Measurements from ENCODE around the gene SPATA24. TPM values are rescaled to one million over a fixed set of nuclear protein-coding genes. Genes with fewer than 3 reads are reported as not detected.

SPATA24 gene
- total and polyA plus RNA-seq, 2 of the 8 experiments (the other 6 are each of a cell fraction or from before 2014, with no cell fraction given), result 5.8 to 9.4 TPM

DNA sequence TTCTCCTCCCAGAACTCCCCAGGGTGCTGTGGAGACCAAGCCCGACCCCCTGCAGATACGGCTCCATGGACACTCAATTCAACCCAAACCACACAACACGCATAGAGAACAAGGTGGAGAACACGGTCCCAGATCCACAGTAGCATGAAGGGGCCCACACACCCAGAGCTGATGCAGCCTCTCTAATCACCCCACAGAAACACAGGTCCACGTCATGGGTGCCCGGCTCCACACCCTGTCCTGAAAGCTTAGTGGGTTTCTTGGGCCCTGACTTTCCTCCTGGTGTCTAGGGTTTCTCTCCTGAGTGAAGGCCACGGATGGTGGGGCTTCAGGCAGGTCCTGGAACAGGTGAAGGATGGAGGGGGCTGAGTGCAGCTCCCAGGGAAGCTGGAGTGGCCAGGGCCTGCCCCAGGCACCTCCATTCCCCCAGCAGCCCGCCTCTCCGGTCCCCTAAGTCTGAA is 19.3 kb downstream of the SPATA24 start (continued):
- TF ChIP-seq, protein P1, sequence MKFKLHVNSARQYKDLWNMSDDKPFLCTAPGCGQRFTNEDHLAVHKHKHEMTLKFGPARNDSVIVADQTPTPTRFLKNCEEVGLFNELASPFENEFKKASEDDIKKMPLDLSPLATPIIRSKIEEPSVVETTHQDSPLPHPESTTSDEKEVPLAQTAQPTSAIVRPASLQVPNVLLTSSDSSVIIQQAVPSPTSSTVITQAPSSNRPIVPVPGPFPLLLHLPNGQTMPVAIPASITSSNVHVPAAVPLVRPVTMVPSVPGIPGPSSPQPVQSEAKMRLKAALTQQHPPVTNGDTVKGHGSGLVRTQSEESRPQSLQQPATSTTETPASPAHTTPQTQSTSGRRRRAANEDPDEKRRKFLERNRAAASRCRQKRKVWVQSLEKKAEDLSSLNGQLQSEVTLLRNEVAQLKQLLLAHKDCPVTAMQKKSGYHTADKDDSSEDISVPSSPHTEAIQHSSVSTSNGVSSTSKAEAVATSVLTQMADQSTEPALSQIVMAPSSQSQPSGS (IDR thresholded peaks at IDR 0.05; ENCODE audit: low read length), result no peak
- TF ChIP-seq JUND (IDR thresholded peaks at IDR 0.05; ENCODE audit: low read length), result no peak
- TF ChIP-seq, protein P2, sequence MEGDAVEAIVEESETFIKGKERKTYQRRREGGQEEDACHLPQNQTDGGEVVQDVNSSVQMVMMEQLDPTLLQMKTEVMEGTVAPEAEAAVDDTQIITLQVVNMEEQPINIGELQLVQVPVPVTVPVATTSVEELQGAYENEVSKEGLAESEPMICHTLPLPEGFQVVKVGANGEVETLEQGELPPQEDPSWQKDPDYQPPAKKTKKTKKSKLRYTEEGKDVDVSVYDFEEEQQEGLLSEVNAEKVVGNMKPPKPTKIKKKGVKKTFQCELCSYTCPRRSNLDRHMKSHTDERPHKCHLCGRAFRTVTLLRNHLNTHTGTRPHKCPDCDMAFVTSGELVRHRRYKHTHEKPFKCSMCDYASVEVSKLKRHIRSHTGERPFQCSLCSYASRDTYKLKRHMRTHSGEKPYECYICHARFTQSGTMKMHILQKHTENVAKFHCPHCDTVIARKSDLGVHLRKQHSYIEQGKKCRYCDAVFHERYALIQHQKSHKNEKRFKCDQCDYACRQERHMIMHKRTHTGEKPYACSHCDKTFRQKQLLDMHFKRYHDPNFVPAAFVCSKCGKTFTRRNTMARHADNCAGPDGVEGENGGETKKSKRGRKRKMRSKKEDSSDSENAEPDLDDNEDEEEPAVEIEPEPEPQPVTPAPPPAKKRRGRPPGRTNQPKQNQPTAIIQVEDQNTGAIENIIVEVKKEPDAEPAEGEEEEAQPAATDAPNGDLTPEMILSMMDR (IDR thresholded peaks at IDR 0.05; ENCODE audit: control extremely low read depth in 1 of 3, insufficient read depth in 1 of 3, low read depth in 1 of 3, low read length in 3 of 3), result no peak

Measured in H1 (cell line).